IMR-90 (cell line): ENCODE results near the gene ZNF853. TPM values are rescaled to one million over a fixed set of nuclear protein-coding genes. Genes with fewer than 3 reads are reported as not detected.

Experiments
- ATAC-seq: fragments of 200-7000 bp; cut with Tn5 transposase; 2 replicates; pipeline ENCODE4 v1.9.1; 2020; ENCODE audit warnings: low read depth, mild to moderate bottlenecking, moderate library complexity
- BruUV-seq: library from RNA; stranded (reverse); fragments of 400-500 nt; replicated peaks from 2 replicates; lab custom pipeline; 2021; lab: Mats Ljungman, UMichigan
- CTCF ChIA-PET: fragments of 300-600 bp; formaldehyde crosslinking; extraction: SDS; loops from one replicate; lab custom pipeline; 2021; ENCODE audit warnings: antibody characterized with exemption; lab: Yijun Ruan, JAX
- POLR2A ChIA-PET: fragments of 300-600 bp; sonication (Branson Sonifier 250); formaldehyde crosslinking; loops from one replicate; lab custom pipeline; 2022; ENCODE audit warnings: antibody characterized with exemption; ENCODE audit not compliant: unreplicated experiment; lab: Charles Lee
- DNase-seq: peaks from one replicate; pipeline ENCODE4 v3.0.0; 2013
- H2AFZ ChIP-seq: replicated peaks from 2 replicates; pipeline ENCODE3; 2013; ENCODE audit warnings: low read length, mild to moderate bottlenecking; ENCODE audit not compliant: poor library complexity
- H2AK5ac ChIP-seq: 2 replicates; pipeline ENCODE4 v1.6.1; 2013; ENCODE audit warnings: low read depth, low read length, inconsistent platforms
- H2AK9ac ChIP-seq: replicated peaks from 2 replicates; pipeline ENCODE3; 2013; ENCODE audit warnings: mild to moderate bottlenecking, low read depth, low read length, moderate library complexity; ENCODE audit not compliant: poor library complexity
- H2BK120ac ChIP-seq: 2 replicates; pipeline ENCODE4 v1.6.1; 2013; ENCODE audit warnings: low read depth, low read length, inconsistent platforms
- H2BK15ac ChIP-seq: 3 replicates; pipeline ENCODE4 v1.6.1; 2013; ENCODE audit warnings: low read depth, low read length, inconsistent platforms
- H2BK20ac ChIP-seq: 2 replicates; pipeline ENCODE4 v1.6.1; 2013; ENCODE audit warnings: low read depth, mild to moderate bottlenecking, inconsistent platforms, low read length, moderate library complexity
- H2BK5ac ChIP-seq: 2 replicates; pipeline ENCODE4 v1.6.1; 2013; ENCODE audit warnings: mild to moderate bottlenecking, low read depth, low read length, inconsistent platforms; ENCODE audit not compliant: poor library complexity, severe bottlenecking
- H3K14ac ChIP-seq: replicated peaks from 2 replicates; pipeline ENCODE4 v1.6.1; 2013; ENCODE audit warnings: low read depth, low read length, inconsistent platforms
- H3K18ac ChIP-seq: 2 replicates; pipeline ENCODE4 v1.6.1; 2013; ENCODE audit warnings: low read depth, low read length, control low read depth
- H3K23ac ChIP-seq: 2 replicates; pipeline ENCODE4 v1.6.1; 2013; ENCODE audit warnings: low read depth, low read length, inconsistent platforms
- H3K27ac ChIP-seq: 2 replicates; pipeline ENCODE4 v1.5.1; 2013; ENCODE audit warnings: mild to moderate bottlenecking, control low read depth, low read length; ENCODE audit not compliant: insufficient read depth
- H3K27me3 ChIP-seq: 2 replicates; pipeline ENCODE4 v1.6.1; 2013; ENCODE audit warnings: low read length; ENCODE audit not compliant: control insufficient read depth, insufficient read depth
- H3K36me3 ChIP-seq: 2 replicates; pipeline ENCODE4 v1.6.1; 2013; ENCODE audit warnings: low read length, mixed read lengths; ENCODE audit not compliant: control insufficient read depth, insufficient read depth
- H3K4ac ChIP-seq: 2 replicates; pipeline ENCODE4 v1.6.1; 2013; ENCODE audit warnings: low read depth, low read length, inconsistent platforms
- H3K4me1 ChIP-seq: 2 replicates; pipeline ENCODE4 v1.6.1; 2013; ENCODE audit warnings: low read length, mixed read lengths; ENCODE audit not compliant: control insufficient read depth, insufficient read depth
- H3K4me2 ChIP-seq: 2 replicates; pipeline ENCODE4 v1.6.1; 2013; ENCODE audit warnings: low read depth, mild to moderate bottlenecking, control low read depth, low read length, moderate library complexity
- H3K4me3 ChIP-seq: 2 replicates; pipeline ENCODE4 v1.5.1; 2013; ENCODE audit warnings: low read depth, mild to moderate bottlenecking, control low read depth, low read length, moderate library complexity; ENCODE audit not compliant: insufficient read depth
- H3K56ac ChIP-seq: 2 replicates; pipeline ENCODE4 v1.6.1; 2013; ENCODE audit warnings: low read length, inconsistent platforms; ENCODE audit not compliant: insufficient read depth; ENCODE audit errors: extremely low read depth
- H3K79me1 ChIP-seq, 2 experiments: 2 replicates each; pipeline ENCODE4 v1.6.1; 2013; ENCODE audit warnings: low read length in 2 of 2, inconsistent platforms in 1 of 2, low read depth in 1 of 2
- H3K9ac ChIP-seq: 2 replicates; pipeline ENCODE4 v1.6.1; 2013; ENCODE audit warnings: low read depth, low read length, control low read depth
- H3K9me1 ChIP-seq: 2 replicates; pipeline ENCODE4 v1.6.1; 2013; ENCODE audit warnings: low read length, inconsistent platforms; ENCODE audit not compliant: insufficient read depth
- H3K9me3 ChIP-seq: 2 replicates; pipeline ENCODE4 v1.6.1; 2013; ENCODE audit warnings: low read length; ENCODE audit not compliant: control insufficient read depth, insufficient read depth
- H4K20me1 ChIP-seq: 2 replicates; pipeline ENCODE4 v1.6.1; 2013; ENCODE audit warnings: low read length, inconsistent platforms; ENCODE audit not compliant: insufficient read depth
- H4K5ac ChIP-seq: 2 replicates; pipeline ENCODE4 v1.6.1; 2013; ENCODE audit warnings: mild to moderate bottlenecking, low read depth, low read length, control low read depth
- H4K8ac ChIP-seq, 2 experiments: 2 replicates each; pipeline ENCODE4 v1.6.1; 2013; ENCODE audit warnings: low read depth in 2 of 2, low read length in 2 of 2, control low read depth in 1 of 2, inconsistent platforms in 1 of 2
- H4K91ac ChIP-seq: 2 replicates; pipeline ENCODE4 v1.6.1; 2013; ENCODE audit warnings: low read depth, low read length, inconsistent platforms; ENCODE audit not compliant: insufficient read depth
- BHLHE40 ChIP-seq: fragments of 150-350 bp; IDR thresholded peaks from 2 replicates; pipeline ENCODE4 v1.6.1; 2016; ENCODE audit warnings: mild to moderate bottlenecking, low read depth, low read length
- CHD1 ChIP-seq: IDR thresholded peaks from 2 replicates; pipeline ENCODE4 v1.6.1; 2012; ENCODE audit warnings: low read depth, low read length, improper control_type of control experiment
- FOS ChIP-seq: fragments of 150-350 bp; IDR thresholded peaks from 2 replicates; pipeline ENCODE4 v1.6.1; 2016; ENCODE audit warnings: low read depth, low read length
- MAFK ChIP-seq: IDR thresholded peaks from 2 replicates; pipeline ENCODE4 v1.6.1; 2012; ENCODE audit warnings: low read depth, low read length, improper control_type of control experiment
- POLR2A ChIP-seq: IDR thresholded peaks from 2 replicates; pipeline ENCODE4 v1.6.1; 2012; ENCODE audit warnings: mild to moderate bottlenecking, low read depth, low read length
- RAD21 ChIP-seq: IDR thresholded peaks from 2 replicates; pipeline ENCODE4 v1.6.1; 2012; ENCODE audit warnings: low read length, improper control_type of control experiment
- RCOR1 ChIP-seq: IDR thresholded peaks from 2 replicates; pipeline ENCODE4 v1.6.1; 2012; ENCODE audit warnings: mild to moderate bottlenecking, low read length, improper control_type of control experiment; ENCODE audit not compliant: insufficient replicate concordance
- SMC3 ChIP-seq: fragments of 150-350 bp; IDR thresholded peaks from 2 replicates; pipeline ENCODE4 v1.6.1; 2016; ENCODE audit warnings: low read depth, mild to moderate bottlenecking, antibody characterized with exemption, low read length, moderate library complexity
- WGBS, 2 experiments: methylation state at CpG; one replicate each; pipeline versions ENCODE4 v1.1.5 to v1.1.7; 2013; ENCODE audit warnings: missing lambda C conversion rate in 2 of 2; ENCODE audit not compliant: insufficient read length in 1 of 2; ENCODE audit errors: extremely low coverage in 2 of 2; 5-methylcytosine and 5-hydroxymethylcytosine counted together
- dilution Hi-C: fragments of 300-500 bp; cut with HindIII; formaldehyde crosslinking; loops from one replicate; pipeline ENCODE4 v1.14.3; 2018; ENCODE audit warnings: low sequenced_read_pairs; ENCODE audit not compliant: unreplicated experiment
- in situ Hi-C: fragments of 300-500 bp; cut with MboI; formaldehyde crosslinking; loops from 3 replicates; pipeline ENCODE4 v1.14.3; 2019; ENCODE audit warnings: low sequenced_read_pairs, inconsistent platforms, mixed read lengths
- intact Hi-C: fragments of 100-400 bp; cut with micrococcal nuclease; formaldehyde crosslinking; loops from 2 replicates; pipeline ENCODE4 v1.10.0; 2022
- polyA plus RNA-seq, 3 experiments: library from polyadenylated mRNA; depleted of rRNA; stranded (reverse); fragments of >200 nt; gene quantifications; 2 replicates each; pipeline ENCODE4 v1.2.3, GENCODE V29; 2012; ENCODE audit warnings: low replicate concordance in 1 of 3
- total RNA-seq: library from RNA; depleted of rRNA; stranded (reverse); fragments of >200 nt; gene quantifications from 2 replicates; pipeline ENCODE4 v1.2.3, GENCODE V29; 2012
- TF ChIP-seq, protein P1 (sequence below): fragments of 150-350 bp; IDR thresholded peaks from 2 replicates; pipeline ENCODE4 v1.6.1; 2016; ENCODE audit warnings: low read depth, mild to moderate bottlenecking, low read length, moderate library complexity, borderline replicate concordance

ZNF853 gene
- total and polyA plus RNA-seq, 2 of the 4 experiments (the other 2 are of a cell fraction), result 3.4 TPM

DNA sequence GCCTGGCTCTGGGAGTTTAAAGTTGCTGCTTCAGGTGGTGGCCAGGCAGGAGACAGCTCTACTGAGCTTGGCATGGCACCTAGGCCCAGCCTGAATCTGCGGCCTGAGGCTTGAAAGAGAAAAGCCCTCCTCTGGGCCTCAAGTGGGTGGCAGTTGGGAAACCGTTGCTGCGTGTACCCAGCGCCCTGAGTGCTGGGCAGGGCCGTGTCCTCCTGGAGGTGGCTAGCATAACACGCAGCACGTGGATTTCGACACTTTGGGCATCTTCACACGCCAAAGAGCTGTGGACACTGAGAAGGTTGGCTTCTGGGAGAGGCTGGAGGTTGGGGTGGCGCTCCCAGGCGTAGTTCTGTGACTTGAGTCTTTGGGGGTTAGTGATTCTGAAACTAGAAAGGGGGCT is 24.2 kb downstream of the ZNF853 start:
- Histone ChIP-seq H2AK5ac (no peak overlapping the region), H3K9me3 (no peaks in the 10 kb centered on the region), H2BK5ac (no peak overlapping the region), H3K23ac (no peak overlapping the region), H3K56ac (no peak overlapping the region), H2BK15ac (no peak overlapping the region), H3K14ac (no peak overlapping the region), H3K9me1 (peaks cover 10% of the 10 kb centered on the region; the same call in 1 of the 2 replicates), H4K20me1 (0 out of 2 replicates have a peak, but pooled peaks cover 7% of the 10 kb centered on the region), H3K27me3 (no peaks in the 10 kb centered on the region), H3K4me2 (no peak overlapping the region), H3K27ac (no peak overlapping the region), H2BK20ac (no peak overlapping the region), H3K4me1 (peaks cover 7% of the 10 kb centered on the region), H3K79me1 (peaks cover 19 to 46% of the 10 kb centered on the region in 2 experiments), H4K5ac (no peak overlapping the region), H2BK120ac (no peak overlapping the region), H2AFZ (no peak overlapping the region), H4K91ac (no peak overlapping the region), H3K9ac (no peak overlapping the region), H3K4ac (no peak overlapping the region), H3K36me3 (peaks cover 45% of the 10 kb centered on the region), H2AK9ac (no peak overlapping the region), H3K4me3 (no peak overlapping the region), H4K8ac (no peak overlapping the region), H3K18ac (no peak overlapping the region)
- no peak for DNase-seq
- POLR2A ChIA-PET, result no interaction called here
- TF ChIP-seq SMC3, result no peak
- no peak for TF ChIP-seq CHD1
- no peak for TF ChIP-seq RCOR1
- TF ChIP-seq POLR2A, result no peak
- no peak for TF ChIP-seq BHLHE40
- TF ChIP-seq RAD21, result no peak
- no peak for TF ChIP-seq MAFK
- TF ChIP-seq FOS, result no peak
- TF ChIP-seq, protein P1, sequence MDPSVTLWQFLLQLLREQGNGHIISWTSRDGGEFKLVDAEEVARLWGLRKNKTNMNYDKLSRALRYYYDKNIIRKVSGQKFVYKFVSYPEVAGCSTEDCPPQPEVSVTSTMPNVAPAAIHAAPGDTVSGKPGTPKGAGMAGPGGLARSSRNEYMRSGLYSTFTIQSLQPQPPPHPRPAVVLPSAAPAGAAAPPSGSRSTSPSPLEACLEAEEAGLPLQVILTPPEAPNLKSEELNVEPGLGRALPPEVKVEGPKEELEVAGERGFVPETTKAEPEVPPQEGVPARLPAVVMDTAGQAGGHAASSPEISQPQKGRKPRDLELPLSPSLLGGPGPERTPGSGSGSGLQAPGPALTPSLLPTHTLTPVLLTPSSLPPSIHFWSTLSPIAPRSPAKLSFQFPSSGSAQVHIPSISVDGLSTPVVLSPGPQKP, result no peak
- dilution Hi-C loops, result no loop called here
- intact Hi-C loops, result no loop called here
- in situ Hi-C loops, result no loop called here
- no peak for ATAC-seq
- CTCF ChIA-PET, result no interaction called here
- BruUV-seq, result no TSS peak
- 92% methylated on average over 7 of the region's 11 CpGs; no CpG with 5 or more reads in 1 of the 2 experiments for WGBS, 2 experiments
